Thyroid gland (tissue), 4 donors: Measurements from ENCODE around the gene ASCL4.

Source experiments
- POLR2A ChIP-seq, 2 donors: fragments of 450-650 bp; IDR thresholded peaks; one replicate each; pipeline ENCODE4 v1.6.1; 2017; ENCODE audit warnings: antibody characterized with exemption in 2 of 2, mild to moderate bottlenecking in 2 of 2, moderate library complexity in 1 of 2
- TF ChIP-seq, protein P1 (sequence below), 6 experiments: fragments of 200-600 bp in 3 of 6; fragments of 450-650 bp in 3 of 6; sonication (generic) in 3 of 6; IDR thresholded peaks; one replicate each; pipeline ENCODE4 v1.5.1; 2016 to 2019; ENCODE audit warnings: antibody characterized with exemption in 6 of 6, mild to moderate bottlenecking in 2 of 6, inconsistent platforms in 1 of 6, moderate library complexity in 1 of 6

DNA sequence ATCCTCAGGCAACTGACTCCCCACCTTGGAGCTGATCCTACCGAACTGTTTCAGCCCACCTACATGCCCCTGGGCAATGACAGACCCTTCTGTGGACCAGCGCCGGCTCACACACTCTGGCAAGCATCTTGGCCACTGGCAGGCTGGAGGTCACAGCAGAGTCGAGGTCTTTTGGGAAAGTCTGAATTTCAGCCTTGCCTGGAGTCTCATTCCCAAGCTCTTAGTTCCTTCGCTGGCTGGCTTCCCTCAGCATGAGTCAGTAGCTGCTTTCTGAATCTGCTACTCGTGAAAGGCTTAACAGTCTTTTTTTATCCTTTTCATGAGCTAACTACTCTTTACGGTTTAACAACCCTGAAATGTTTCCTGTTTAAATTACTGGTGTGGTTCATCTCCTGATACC is 44.5 kb downstream of the ASCL4 start:
- TF ChIP-seq, protein P1, sequence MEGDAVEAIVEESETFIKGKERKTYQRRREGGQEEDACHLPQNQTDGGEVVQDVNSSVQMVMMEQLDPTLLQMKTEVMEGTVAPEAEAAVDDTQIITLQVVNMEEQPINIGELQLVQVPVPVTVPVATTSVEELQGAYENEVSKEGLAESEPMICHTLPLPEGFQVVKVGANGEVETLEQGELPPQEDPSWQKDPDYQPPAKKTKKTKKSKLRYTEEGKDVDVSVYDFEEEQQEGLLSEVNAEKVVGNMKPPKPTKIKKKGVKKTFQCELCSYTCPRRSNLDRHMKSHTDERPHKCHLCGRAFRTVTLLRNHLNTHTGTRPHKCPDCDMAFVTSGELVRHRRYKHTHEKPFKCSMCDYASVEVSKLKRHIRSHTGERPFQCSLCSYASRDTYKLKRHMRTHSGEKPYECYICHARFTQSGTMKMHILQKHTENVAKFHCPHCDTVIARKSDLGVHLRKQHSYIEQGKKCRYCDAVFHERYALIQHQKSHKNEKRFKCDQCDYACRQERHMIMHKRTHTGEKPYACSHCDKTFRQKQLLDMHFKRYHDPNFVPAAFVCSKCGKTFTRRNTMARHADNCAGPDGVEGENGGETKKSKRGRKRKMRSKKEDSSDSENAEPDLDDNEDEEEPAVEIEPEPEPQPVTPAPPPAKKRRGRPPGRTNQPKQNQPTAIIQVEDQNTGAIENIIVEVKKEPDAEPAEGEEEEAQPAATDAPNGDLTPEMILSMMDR (IDR thresholded peaks at IDR 0.05) = no peak
- no peak for TF ChIP-seq POLR2A (IDR thresholded peaks at IDR 0.05)
